ENCODE data around the gene PGF. TPM values are rescaled to one million over a fixed set of nuclear protein-coding genes. Genes with fewer than 3 reads are reported as not detected.

The PGF gene
- total RNA-seq, 4 donors from 2014 or later: 7.3 to 28.1 (median 10.8) TPM

- H3K36me3 ChIP-seq: peaks cover 0 to 10% (median 0%) of the 10 kb centered on the region in 3 donors
- H3K4me3 ChIP-seq: no peak overlapping the region
- no peak for TF ChIP-seq POLR2A (IDR thresholded peaks at IDR 0.05)
- no peak for TF ChIP-seq CTCF (IDR thresholded peaks at IDR 0.05)
- no peaks in the 10 kb centered on the region for H3K27me3 ChIP-seq
- no peaks in the 10 kb centered on the region for H3K9me3 ChIP-seq
- H3K27ac ChIP-seq: no peak overlapping the region
- no peak for DNase-seq
- peaks cover 0 to 33% (median 3%) of the 10 kb centered on the region in 4 donors for H3K4me1 ChIP-seq
These were observed 45.9 kb downstream of the PGF start for GRCh38 chr14:74909501-74909900.

GRCh38 chr14:74908861-74909341 lies 46.5 kb downstream of the PGF start:
- peak overlapping the region in 1 of 4 donors; percentile 10 for H3K27ac ChIP-seq
- no peak for DNase-seq
- H3K36me3 ChIP-seq: peaks cover 0 to 16% (median 0%) of the 10 kb centered on the region in 3 donors
- peaks cover 0 to 33% (median 3%) of the 10 kb centered on the region in 4 donors for H3K4me1 ChIP-seq
- no peak overlapping the region for H3K4me3 ChIP-seq
- no peaks in the 10 kb centered on the region for H3K9me3 ChIP-seq
- TF ChIP-seq CTCF (IDR thresholded peaks at IDR 0.05) (no peak), POLR2A (IDR thresholded peaks at IDR 0.05) (no peak)
- H3K27me3 ChIP-seq: no peaks in the 10 kb centered on the region

GRCh38 chr14:74907744-74908143 lies 47.7 kb downstream of the PGF start:
- Histone ChIP-seq H3K9me3 (no peaks in the 10 kb centered on the region), H3K36me3 (peaks cover 0 to 28% (median 0%) of the 10 kb centered on the region in 3 donors), H3K27me3 (no peaks in the 10 kb centered on the region), H3K27ac (no peak overlapping the region), H3K4me1 (peaks cover 0 to 33% (median 5%) of the 10 kb centered on the region in 4 donors), H3K4me3 (no peak overlapping the region)
- DNase-seq: no peak
- TF ChIP-seq CTCF (IDR thresholded peaks at IDR 0.05) (no peak), POLR2A (IDR thresholded peaks at IDR 0.05) (no peak)

GRCh38 chr14:74906925-74907521 lies 48.4 kb downstream of the PGF start:
- Histone ChIP-seq H3K9me3 (no peaks in the 10 kb centered on the region), H3K4me3 (no peak overlapping the region), H3K27ac (peak overlapping the region in 1 of 4 donors; percentile 1), H3K27me3 (no peaks in the 10 kb centered on the region), H3K4me1 (peaks cover 0 to 32% (median 5%) of the 10 kb centered on the region in 4 donors), H3K36me3 (peaks cover 0 to 35% (median 0%) of the 10 kb centered on the region in 3 donors)
- TF ChIP-seq POLR2A (IDR thresholded peaks at IDR 0.05) (no peak), CTCF (IDR thresholded peaks at IDR 0.05) (peak in 4 of 6 experiments; percentile 9 to 24 (median 14))
- DNase-seq: peak in 2 of 3 donors; percentile 61 to 73

- Histone ChIP-seq H3K9me3 (no peaks in the 10 kb centered on the region), H3K27ac (no peak overlapping the region), H3K4me1 (peaks cover 0 to 25% (median 5%) of the 10 kb centered on the region in 4 donors), H3K27me3 (no peaks in the 10 kb centered on the region), H3K36me3 (peaks cover 0 to 48% (median 0%) of the 10 kb centered on the region in 3 donors), H3K4me3 (no peak overlapping the region)
- TF ChIP-seq CTCF (IDR thresholded peaks at IDR 0.05) (peak; percentile 79 to 97 (median 92)), POLR2A (IDR thresholded peaks at IDR 0.05) (no peak)
- DNase-seq: peak; percentile 76 to 90 (median 83)
These were observed 49.7 kb downstream of the PGF start for GRCh38 chr14:74905595-74906142.
